Urinary bladder (tissue), 4 donors: ENCODE data around the gene GPALPP1. TPM values are rescaled to one million over a fixed set of nuclear protein-coding genes. Genes with fewer than 3 reads are reported as not detected.

Source experiments
- DNase-seq: peaks from one replicate; pipeline ENCODE4 v3.0.0-alpha.2; 2015; ENCODE audit errors: extremely low spot score
- H3K27ac ChIP-seq: one replicate; pipeline ENCODE4 v1.5.1; 2013; ENCODE audit warnings: low read depth, mild to moderate bottlenecking, moderate library complexity
- H3K36me3 ChIP-seq: one replicate; pipeline ENCODE4 v1.6.1; 2013; ENCODE audit warnings: mild to moderate bottlenecking, moderate library complexity; ENCODE audit not compliant: insufficient read depth
- H3K4me1 ChIP-seq: one replicate; pipeline ENCODE4 v1.6.1; 2013; ENCODE audit warnings: mild to moderate bottlenecking, moderate library complexity; ENCODE audit not compliant: insufficient read depth
- H3K4me3 ChIP-seq: one replicate; pipeline ENCODE4 v1.5.1; 2013; ENCODE audit warnings: low read depth, low read length
- WGBS: extraction: QIAGEN DNeasy Blood & Tissue Kit; methylation state at CpG from one replicate; pipeline ENCODE4 v1.1.7; 2013; 5-methylcytosine and 5-hydroxymethylcytosine counted together
- polyA plus RNA-seq: library from polyadenylated mRNA; stranded (reverse); fragments of 200-250 nt; gene quantifications from one replicate; pipeline ENCODE4 v1.2.3, GENCODE V29; 2013
- total RNA-seq: library from RNA; depleted of rRNA; stranded (reverse); fragments of >200 nt; gene quantifications from one replicate; pipeline ENCODE4 v1.2.3, GENCODE V29; 2014
- donor health status: healthy with polysubstance abuse.
- donor health status: healthy.

GPALPP1 gene
- total and polyA plus RNA-seq, 2 donors, result 19.1 to 46.8 TPM

GRCh38 chr13:45021250-45021649 is 31.9 kb downstream of the GPALPP1 start:
- H3K27ac ChIP-seq, result no peak overlapping the region
- H3K36me3 ChIP-seq, result peaks cover 3% of the 10 kb centered on the region
- DNase-seq, result no peak
- H3K4me1 ChIP-seq, result no peaks in the 10 kb centered on the region
- 74% methylated on average over 3 of the region's 3 CpGs for WGBS
- no peak overlapping the region for H3K4me3 ChIP-seq

GRCh38 chr13:45024847-45025246 is 35.5 kb downstream of the GPALPP1 start:
- no peak for DNase-seq
- WGBS, result 95% methylated on average over 2 of the region's 2 CpGs
- H3K4me3 ChIP-seq, result no peak overlapping the region
- no peaks in the 10 kb centered on the region for H3K4me1 ChIP-seq
- no peaks in the 10 kb centered on the region for H3K36me3 ChIP-seq
- H3K27ac ChIP-seq, result no peak overlapping the region

GRCh38 chr13:45034342-45034741 is 45.0 kb downstream of the GPALPP1 start:
- no peak for DNase-seq
- Histone ChIP-seq H3K27ac (no peak overlapping the region), H3K4me1 (no peaks in the 10 kb centered on the region), H3K36me3 (peaks cover 2% of the 10 kb centered on the region), H3K4me3 (no peak overlapping the region)
- WGBS, result 98% methylated on average over 2 of the region's 2 CpGs

- no peak overlapping the region for H3K4me3 ChIP-seq
- no peak for DNase-seq
- peaks cover 2% of the 10 kb centered on the region for H3K36me3 ChIP-seq
- H3K4me1 ChIP-seq, result no peaks in the 10 kb centered on the region
- no peak overlapping the region for H3K27ac ChIP-seq
Observed at GRCh38 chr13:45036206-45036605, 46.9 kb downstream of the GPALPP1 start.

GRCh38 chr13:45040173-45040572 is 50.8 kb downstream of the GPALPP1 start:
- Histone ChIP-seq H3K27ac (no peak overlapping the region), H3K4me1 (no peaks in the 10 kb centered on the region), H3K36me3 (no peaks in the 10 kb centered on the region), H3K4me3 (no peak overlapping the region)
- 95% methylated on average over 1 of the region's 1 CpG for WGBS
- no peak for DNase-seq

- DNase-seq, result no peak
- WGBS, result 87% methylated on average over 3 of the region's 3 CpGs
- Histone ChIP-seq H3K4me1 (no peaks in the 10 kb centered on the region), H3K27ac (no peak overlapping the region), H3K36me3 (no peaks in the 10 kb centered on the region), H3K4me3 (no peak overlapping the region)
Observed at GRCh38 chr13:45040622-45041021, 51.3 kb downstream of the GPALPP1 start.

GRCh38 chr13:45042539-45042938 is 53.2 kb downstream of the GPALPP1 start:
- no peak overlapping the region for H3K4me3 ChIP-seq
- no peak for DNase-seq
- WGBS, result 60% methylated on average over 3 of the region's 3 CpGs

GRCh38 chr13:45046445-45046844 is 57.1 kb downstream of the GPALPP1 start:
- no peak overlapping the region for H3K27ac ChIP-seq
- H3K36me3 ChIP-seq, result no peaks in the 10 kb centered on the region
- DNase-seq, result no peak
- no peaks in the 10 kb centered on the region for H3K4me1 ChIP-seq
- 75% methylated on average over 4 of the region's 4 CpGs for whole genome bisulfite sequencing
- H3K4me3 ChIP-seq, result no peak overlapping the region

More at GRCh38 chr13:45042539-45042938, 53.2 kb downstream of the GPALPP1 start:
- Histone ChIP-seq H3K27ac (no peak overlapping the region), H3K36me3 (no peaks in the 10 kb centered on the region), H3K4me1 (no peaks in the 10 kb centered on the region)

GRCh38 chr13:45047394-45048310 is 58.3 kb downstream of the GPALPP1 start:
- Histone ChIP-seq H3K36me3 (no peaks in the 10 kb centered on the region), H3K4me3 (no peak overlapping the region), H3K4me1 (no peaks in the 10 kb centered on the region), H3K27ac (no peak overlapping the region)
- 18% methylated on average over 10 of the region's 10 CpGs for WGBS
- peak; percentile 49 for DNase-seq

GRCh38 chr13:45048890-45049407 is 59.6 kb downstream of the GPALPP1 start:
- Histone ChIP-seq H3K27ac (no peak overlapping the region), H3K4me1 (no peaks in the 10 kb centered on the region), H3K36me3 (no peaks in the 10 kb centered on the region), H3K4me3 (no peak overlapping the region)
- 61% methylated on average over 6 of the region's 6 CpGs for WGBS
- no peak for DNase-seq

- 90% methylated on average over 3 of the region's 3 CpGs for WGBS
- Histone ChIP-seq H3K4me1 (no peaks in the 10 kb centered on the region), H3K27ac (no peak overlapping the region), H3K4me3 (no peak overlapping the region), H3K36me3 (no peaks in the 10 kb centered on the region)
- no peak for DNase-seq
Observed at GRCh38 chr13:45049478-45049877, 60.1 kb downstream of the GPALPP1 start.

- Histone ChIP-seq H3K27ac (no peak overlapping the region), H3K36me3 (no peaks in the 10 kb centered on the region), H3K4me3 (no peak overlapping the region), H3K4me1 (no peaks in the 10 kb centered on the region)
- WGBS, result 56% methylated on average over 5 of the region's 5 CpGs
- no peak for DNase-seq
Observed at GRCh38 chr13:45051315-45051714, 62.0 kb downstream of the GPALPP1 start.

- Histone ChIP-seq H3K4me3 (no peak overlapping the region), H3K27ac (no peak overlapping the region), H3K36me3 (no peaks in the 10 kb centered on the region), H3K4me1 (no peaks in the 10 kb centered on the region)
- peak; percentile 55 for DNase-seq
- 23% methylated on average over 8 of the region's 8 CpGs for WGBS
Observed at GRCh38 chr13:45055198-45055901, 66.0 kb downstream of the GPALPP1 start.
